ENCODE measurements around the gene AUNIP. TPM values are rescaled to one million over a fixed set of nuclear protein-coding genes. Genes with fewer than 3 reads are reported as not detected.

AUNIP gene
- total RNA-seq, 1 experiment from 2014 or later = 17.6 TPM

DNA sequence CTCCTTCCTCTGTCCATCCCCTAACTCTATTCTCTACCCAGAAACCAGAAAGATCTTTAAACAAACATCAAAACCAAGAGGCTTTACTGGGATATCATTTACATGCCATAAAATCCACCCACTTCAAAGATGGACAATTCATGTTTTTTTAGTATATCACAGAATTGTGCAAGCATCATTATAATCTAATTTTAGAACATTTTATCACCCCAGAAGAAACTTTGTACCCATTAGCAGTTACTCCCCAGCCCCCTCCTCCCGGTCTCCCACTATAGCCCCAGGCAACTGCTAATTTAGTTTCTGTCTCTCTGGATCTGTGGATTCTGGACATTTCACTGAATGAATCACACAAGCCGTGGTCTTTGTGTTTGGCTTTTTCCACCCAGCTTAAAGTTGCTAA, 64.0 kb downstream of the AUNIP start:
- Histone ChIP-seq H3K4me1 (ENCODE audit: insufficient read depth, low read length) (peaks cover 12% of the 10 kb centered on the region; the same call in 1 of the 2 replicates), H4K20me1 (ENCODE audit: low read length) (no peaks in the 10 kb centered on the region), H3K9me3 (ENCODE audit: low read length) (no peaks in the 10 kb centered on the region), H2AFZ (ENCODE audit: low read length) (no peak overlapping the region), H3K27ac (ENCODE audit: low read length) (no peak overlapping the region), H3K27me3 (ENCODE audit: low read length) (no peaks in the 10 kb centered on the region), H3K9ac (ENCODE audit: low read length) (no peak overlapping the region), H3F3A (ENCODE audit: low read length, unreplicated experiment) (no peaks in the 10 kb centered on the region), H3K79me2 (ENCODE audit: low read length) (no peaks in the 10 kb centered on the region), H3K9me2 (replicated peaks; ENCODE audit: low read length) (no peaks in the 10 kb centered on the region), H3K4me3 (ENCODE audit: low read length) (no peak overlapping the region), H3K36me3 (ENCODE audit: low read depth, low read length) (no peaks in the 10 kb centered on the region), H3K4me2 (ENCODE audit: low read length) (no peak overlapping the region)
- intact Hi-C loops (cut with micrococcal nuclease) = loop anchor here (10.0 kb wide), 1 partner anchor 100 kb away; no protein-coding TSS in a partner anchor
- DNase-seq (no peak), ATAC-seq (no peak)
- CTCF ChIA-PET = no interaction called here
- no peak for TF ChIP-seq EZH2phosphoT487 (IDR thresholded peaks at IDR 0.05; ENCODE audit: borderline replicate concordance, low read length)
- no peak for TF ChIP-seq CTCF (conservative IDR thresholded peaks at IDR 0.05; ENCODE audit: low read depth, low read length)
- TF ChIP-seq EZH2 (IDR thresholded peaks at IDR 0.05; ENCODE audit: low read length, unreplicated experiment) = no peak
- BruUV-seq (replicated peaks) = no TSS peak
- POLR2A ChIA-PET (ENCODE audit: unreplicated experiment) = interaction anchor here (0.7 kb wide), 1 partner anchor 49 kb away, joined by 3 read pairs; no protein-coding TSS in a partner anchor

DNA sequence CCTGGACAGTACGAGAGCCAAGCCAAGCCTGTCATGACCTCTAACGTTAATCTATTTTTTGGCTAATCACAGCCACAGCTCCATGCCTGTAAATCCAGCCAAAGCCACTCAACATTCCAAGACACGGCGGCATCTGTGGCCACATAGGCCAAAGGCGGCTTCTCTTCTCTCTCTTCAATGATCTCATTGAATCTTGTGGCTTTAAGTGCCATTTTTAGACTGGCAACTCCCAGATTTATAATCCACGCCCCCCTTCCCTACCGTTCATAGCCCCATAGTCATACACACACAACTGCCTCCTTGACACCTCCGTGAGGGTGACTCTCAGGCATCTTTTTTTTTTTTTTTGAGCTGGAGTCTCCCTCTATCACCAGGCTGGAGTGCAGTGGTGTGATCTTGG, 64.9 kb downstream of the AUNIP start:
- no peak overlapping the region for H3K4me2 ChIP-seq (ENCODE audit: low read length)
- ChIA-PET POLR2A (ENCODE audit: unreplicated experiment) (no interaction called here), CTCF (interaction anchor here (0.6 kb wide), 1 partner anchor 48 kb away, joined by 11 read pairs; no protein-coding TSS in a partner anchor)
- H3K4me1 ChIP-seq (ENCODE audit: insufficient read depth, low read length) = peaks cover 8% of the 10 kb centered on the region; the same call in 1 of the 2 replicates
- H3K9ac ChIP-seq (ENCODE audit: low read length) = no peak overlapping the region
- H3K79me2 ChIP-seq (ENCODE audit: low read length) = no peaks in the 10 kb centered on the region
- DNase-seq = no peak
- ATAC-seq = no peak
- no peaks in the 10 kb centered on the region for H3K9me2 ChIP-seq (replicated peaks; ENCODE audit: low read length)
- no peaks in the 10 kb centered on the region for H4K20me1 ChIP-seq (ENCODE audit: low read length)
- H3K36me3 ChIP-seq (ENCODE audit: low read depth, low read length) = no peaks in the 10 kb centered on the region
- BruUV-seq (replicated peaks) = no TSS peak
- intact Hi-C loops (cut with micrococcal nuclease) = loop anchor here (10.0 kb wide), 1 partner anchor 100 kb away; no protein-coding TSS in a partner anchor
- no peaks in the 10 kb centered on the region for H3F3A ChIP-seq (ENCODE audit: low read length, unreplicated experiment)
- H3K27ac ChIP-seq (ENCODE audit: low read length) = no peak overlapping the region
- TF ChIP-seq EZH2 (IDR thresholded peaks at IDR 0.05; ENCODE audit: low read length, unreplicated experiment) (no peak), EZH2phosphoT487 (IDR thresholded peaks at IDR 0.05; ENCODE audit: borderline replicate concordance, low read length) (no peak), CTCF (conservative IDR thresholded peaks at IDR 0.05; ENCODE audit: low read depth, low read length) (no peak)
- no peak overlapping the region for H2AFZ ChIP-seq (ENCODE audit: low read length)
- no peaks in the 10 kb centered on the region for H3K9me3 ChIP-seq (ENCODE audit: low read length)
- H3K4me3 ChIP-seq (ENCODE audit: low read length) = no peak overlapping the region
- no peaks in the 10 kb centered on the region for H3K27me3 ChIP-seq (ENCODE audit: low read length)

DNA sequence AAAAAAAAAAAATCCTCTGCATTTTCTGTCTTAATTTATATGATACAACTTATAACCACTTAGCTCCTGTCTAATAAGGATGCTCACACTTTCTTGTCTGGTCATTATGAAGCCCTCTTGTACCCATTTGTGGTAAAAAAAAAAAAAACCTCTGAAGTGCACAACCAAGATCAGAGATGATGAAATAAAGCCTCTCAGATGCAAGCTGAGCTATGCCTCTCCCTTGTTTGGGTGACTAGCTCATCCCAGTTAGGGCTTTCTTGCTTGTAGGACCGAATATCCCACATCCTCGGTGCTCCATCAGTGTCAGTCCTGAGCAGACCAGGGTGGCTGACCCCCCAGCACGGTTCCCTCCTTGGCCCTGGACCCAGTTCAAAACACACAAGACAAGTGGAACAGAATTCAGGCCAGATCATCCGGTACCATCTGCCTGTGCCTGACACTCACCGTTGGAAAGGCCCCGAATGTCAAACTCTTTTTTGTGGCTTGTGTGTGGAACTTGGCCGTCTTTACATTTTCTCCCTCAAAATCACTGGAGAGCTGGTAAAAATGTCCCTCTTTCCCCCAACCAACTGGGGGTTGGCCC, 65.6 kb downstream of the AUNIP start:
- ATAC-seq (no peak), DNase-seq (no peak)
- CTCF ChIA-PET = no interaction called here
- Histone ChIP-seq H3K4me3 (ENCODE audit: low read length) (no peak overlapping the region), H3K9ac (ENCODE audit: low read length) (no peak overlapping the region), H2AFZ (ENCODE audit: low read length) (no peak overlapping the region), H3K79me2 (ENCODE audit: low read length) (no peaks in the 10 kb centered on the region), H4K20me1 (ENCODE audit: low read length) (no peaks in the 10 kb centered on the region), H3K27ac (ENCODE audit: low read length) (no peak overlapping the region), H3K9me3 (ENCODE audit: low read length) (no peaks in the 10 kb centered on the region), H3K36me3 (ENCODE audit: low read depth, low read length) (no peaks in the 10 kb centered on the region), H3F3A (ENCODE audit: low read length, unreplicated experiment) (no peaks in the 10 kb centered on the region), H3K27me3 (ENCODE audit: low read length) (no peaks in the 10 kb centered on the region), H3K4me1 (ENCODE audit: insufficient read depth, low read length) (peaks cover 8% of the 10 kb centered on the region; the same call in 1 of the 2 replicates), H3K9me2 (replicated peaks; ENCODE audit: low read length) (no peaks in the 10 kb centered on the region), H3K4me2 (ENCODE audit: low read length) (no peak overlapping the region)
- no TSS peak for BruUV-seq (replicated peaks)
- TF ChIP-seq EZH2 (IDR thresholded peaks at IDR 0.05; ENCODE audit: low read length, unreplicated experiment) (no peak), CTCF (conservative IDR thresholded peaks at IDR 0.05; ENCODE audit: low read depth, low read length) (no peak), EZH2phosphoT487 (IDR thresholded peaks at IDR 0.05; ENCODE audit: borderline replicate concordance, low read length) (no peak)
- intact Hi-C loops (cut with micrococcal nuclease) = loop anchor here (10.0 kb wide), 1 partner anchor 99 kb away; no protein-coding TSS in a partner anchor
- POLR2A ChIA-PET (ENCODE audit: unreplicated experiment) = no interaction called here
